ENCODE measurements around the gene FUT2.
"Not testable (repeated sequence)": the region's sequence is repeated elsewhere in the genome, so short reads cannot be mapped to it uniquely, and the experiment has no call there.

FUT2 gene

GRCh38 chr19:48705431-48705830 lies 9.7 kb downstream of the FUT2 start:
- DNase-seq = no peak

- DNase-seq = no peak
Measured at GRCh38 chr19:48708471-48708870, 12.7 kb downstream of the FUT2 start.

GRCh38 chr19:48711106-48711662 lies 15.4 kb downstream of the FUT2 start:
- no peak for DNase-seq

- DNase-seq = no peak
Measured at GRCh38 chr19:48713041-48713863, 17.5 kb downstream of the FUT2 start.

- DNase-seq = peak; percentile 96
Measured at GRCh38 chr19:48713864-48714755, 18.3 kb downstream of the FUT2 start.

- DNase-seq = no peak
Measured at GRCh38 chr19:48714759-48715675, 19.2 kb downstream of the FUT2 start.

- DNase-seq = no peak
Measured at GRCh38 chr19:48715681-48716171, 20.0 kb downstream of the FUT2 start.

- no peak for DNase-seq
Measured at GRCh38 chr19:48716562-48717291, 21.0 kb downstream of the FUT2 start.

- not testable (repeated sequence) for DNase-seq
Measured at GRCh38 chr19:48718106-48718505, 22.3 kb downstream of the FUT2 start.

- no peak for DNase-seq
Measured at GRCh38 chr19:48718711-48719231, 23.0 kb downstream of the FUT2 start.

- no peak for DNase-seq
Measured at GRCh38 chr19:48719263-48720171, 23.7 kb downstream of the FUT2 start, which contains the start of gene MAMSTR. Gene MAMSTR, minus strand, starts transcription at chr19:48719725. Its CDS starts 694 bp downstream, at chr19:48719031.

GRCh38 chr19:48720251-48720612 lies 24.5 kb downstream of the FUT2 start:
- DNase-seq = no peak

GRCh38 chr19:48720613-48721296 lies 25.0 kb downstream of the FUT2 start:
- DNase-seq = peak; percentile 87

- DNase-seq = no peak
Measured at GRCh38 chr19:48722196-48722708, 26.5 kb downstream of the FUT2 start.

GRCh38 chr19:48724796-48725753 lies 29.3 kb downstream of the FUT2 start:
- DNase-seq = no peak

- no peak for DNase-seq
Measured at GRCh38 chr19:48726556-48726955, 30.8 kb downstream of the FUT2 start.

- no peak for DNase-seq
Measured at GRCh38 chr19:48728911-48729664, 33.3 kb downstream of the FUT2 start.

Measured in activated CD4-positive, alpha-beta T cell treated with anti-CD3 and anti-CD28 coated beads, Interleukin-2, amount 50 U/mL, for 1 hour (primary cell).